HG03571 (cell line): ENCODE measurements around the gene C16orf92.
"Not testable (repeated sequence)": the region's sequence is repeated elsewhere in the genome, so short reads cannot be mapped to it uniquely, and the experiment has no call there.

ENCODE experiments used
- ATAC-seq: cut with Tn5 transposase; IDR thresholded peaks from one replicate; pipeline ENCODE4 v1.9.1; 2021; ENCODE audit not compliant: unreplicated experiment

The C16orf92 gene

GRCh38 chr16:30025156-30025555 lies 2.2 kb downstream of the C16orf92 start:
- ATAC-seq: no peak

GRCh38 chr16:30025574-30025973 lies 2.6 kb downstream of the C16orf92 start:
- ATAC-seq: no peak

GRCh38 chr16:30026449-30026848 lies 3.5 kb downstream of the C16orf92 start:
- no peak for ATAC-seq

GRCh38 chr16:30027588-30028437 lies 4.8 kb downstream of the C16orf92 start:
- ATAC-seq: no peak

- no peak for ATAC-seq
Measured at GRCh38 chr16:30028438-30029076, 5.6 kb downstream of the C16orf92 start.

GRCh38 chr16:30030011-30030685 lies 7.2 kb downstream of the C16orf92 start:
- no peak for ATAC-seq

- no peak for ATAC-seq
Measured at GRCh38 chr16:30030841-30031413, 7.9 kb downstream of the C16orf92 start, which contains the start of gene TLCD3B. TSS of gene TLCD3B (minus strand) at chr16:30031271. CDS start at chr16:30030527, 744 bp downstream.

GRCh38 chr16:30031477-30031918 lies 8.5 kb downstream of the C16orf92 start:
- ATAC-seq: no peak

GRCh38 chr16:30032083-30032819 lies 9.3 kb downstream of the C16orf92 start:
- ATAC-seq: no peak

- ATAC-seq: no peak
Measured at GRCh38 chr16:30033270-30033669, 10.3 kb downstream of the C16orf92 start.

- ATAC-seq: no peak
Measured at GRCh38 chr16:30040221-30040620, 17.2 kb downstream of the C16orf92 start.

- ATAC-seq: not testable (repeated sequence)
Measured at GRCh38 chr16:30040690-30041089, 17.7 kb downstream of the C16orf92 start.

GRCh38 chr16:30041841-30042240 lies 18.8 kb downstream of the C16orf92 start:
- ATAC-seq: no peak

GRCh38 chr16:30046178-30046577 lies 23.2 kb downstream of the C16orf92 start:
- no peak for ATAC-seq

- ATAC-seq: no peak
Measured at GRCh38 chr16:30046588-30046987, 23.6 kb downstream of the C16orf92 start.

GRCh38 chr16:30049871-30050270 lies 26.9 kb downstream of the C16orf92 start:
- ATAC-seq: no peak

- ATAC-seq: no peak
Measured at GRCh38 chr16:30051518-30051917, 28.5 kb downstream of the C16orf92 start.

GRCh38 chr16:30052671-30053372 lies 29.8 kb downstream of the C16orf92 start:
- peak; percentile 56 for ATAC-seq

- peak; percentile 9 for ATAC-seq
Measured at GRCh38 chr16:30053376-30054015, 30.5 kb downstream of the C16orf92 start.
